Activated naive CD8-positive, alpha-beta T cell treated with anti-CD3 and anti-CD28 coated beads for 36 hours (primary cell): ENCODE data around the gene ECI2. TPM values are rescaled to one million over a fixed set of nuclear protein-coding genes. Genes with fewer than 3 reads are reported as not detected.
A peak's percentile ranks its signal among the peaks of the same experiment; 100 is the strongest.

Experiments
- DNase-seq: peaks from one replicate; pipeline ENCODE4 v3.0.0; 2021
- H3K27ac Mint-ChIP-seq: one replicate; pipeline ENCODE4 v1.8.0; 2022; ENCODE audit warnings: mild to moderate bottlenecking, moderate library complexity, mixed read lengths
- H3K27me3 Mint-ChIP-seq: one replicate; pipeline ENCODE4 v1.8.0; 2022; ENCODE audit warnings: mild to moderate bottlenecking, mixed read lengths
- H3K36me3 Mint-ChIP-seq: one replicate; pipeline ENCODE4 v1.8.0; 2021; ENCODE audit warnings: mild to moderate bottlenecking, mixed read lengths
- H3K4me1 Mint-ChIP-seq: one replicate; pipeline ENCODE4 v1.8.0; 2021; ENCODE audit warnings: mixed read lengths
- H3K4me3 Mint-ChIP-seq: one replicate; pipeline ENCODE4 v1.8.0; 2022; ENCODE audit warnings: mild to moderate bottlenecking, moderate library complexity, mixed read lengths
- H3K9me3 Mint-ChIP-seq: one replicate; pipeline ENCODE4 v1.8.0; 2022; ENCODE audit warnings: mixed read lengths
- total RNA-seq, 2 experiments: library from RNA; stranded (reverse); gene quantifications; one replicate each; pipeline ENCODE4 v1.2.3, GENCODE V29; 2021

The ECI2 gene, protein sequence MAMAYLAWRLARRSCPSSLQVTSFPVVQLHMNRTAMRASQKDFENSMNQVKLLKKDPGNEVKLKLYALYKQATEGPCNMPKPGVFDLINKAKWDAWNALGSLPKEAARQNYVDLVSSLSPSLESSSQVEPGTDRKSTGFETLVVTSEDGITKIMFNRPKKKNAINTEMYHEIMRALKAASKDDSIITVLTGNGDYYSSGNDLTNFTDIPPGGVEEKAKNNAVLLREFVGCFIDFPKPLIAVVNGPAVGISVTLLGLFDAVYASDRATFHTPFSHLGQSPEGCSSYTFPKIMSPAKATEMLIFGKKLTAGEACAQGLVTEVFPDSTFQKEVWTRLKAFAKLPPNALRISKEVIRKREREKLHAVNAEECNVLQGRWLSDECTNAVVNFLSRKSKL
- 10 to 100 TPM; 45.0 to 46.9 TPM for total RNA-seq

DNA sequence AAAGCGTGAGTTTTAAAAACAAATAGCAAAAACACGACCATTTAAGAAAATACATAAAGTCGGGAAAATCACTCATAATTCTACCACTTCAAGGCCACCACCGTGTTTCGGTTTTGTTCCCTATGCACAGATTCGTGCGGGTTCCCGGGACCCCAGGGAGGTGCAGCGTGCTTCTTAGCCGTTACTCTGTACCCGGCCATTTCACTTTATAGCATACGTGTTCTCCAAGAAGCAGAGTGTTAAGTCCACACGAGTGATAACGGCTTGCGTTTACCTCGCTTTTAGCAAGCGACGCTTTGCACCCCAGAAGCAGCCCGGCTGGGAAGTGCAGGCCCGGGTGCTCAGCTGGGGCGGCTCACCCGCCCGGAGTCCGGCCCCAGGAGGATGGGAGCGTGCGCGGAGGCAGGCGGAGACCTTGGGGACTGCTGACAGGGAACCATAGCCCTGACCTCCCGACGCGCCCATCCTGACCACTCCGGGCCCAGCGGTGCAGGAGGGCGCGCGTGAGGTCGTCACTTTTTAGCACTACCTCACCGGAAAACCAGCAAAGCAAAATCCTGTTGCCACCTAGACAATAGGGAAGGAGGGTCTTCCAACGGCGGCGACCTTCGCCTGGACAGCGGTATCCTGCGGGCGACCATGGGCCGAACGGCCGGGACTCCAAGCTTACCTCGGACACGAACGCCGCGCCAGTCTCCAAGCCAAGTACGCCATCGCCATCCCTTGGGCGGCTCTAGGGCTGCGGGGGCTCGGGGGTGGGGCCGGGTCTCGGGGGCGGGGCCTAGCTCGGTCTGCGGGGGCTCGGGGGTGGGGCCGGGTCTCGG, at the start of gene ECI2:
TSS of gene ECI2 (minus strand) at position 735 of the 824 bp plus-strand sequence. CDS start at position 720, 15 bp downstream.
- Mint-ChIP-seq H3K36me3 (peaks cover 28% of the 10 kb centered on the region), H3K4me3 (peak within 1 kb of the TSS; percentile 80), H3K27me3 (no peaks in the 10 kb centered on the region), H3K9me3 (peaks cover 10% of the 10 kb centered on the region), H3K27ac (peak within 1 kb of the TSS; percentile 88), H3K4me1 (peaks cover 30% of the 10 kb centered on the region)
- DNase-seq, result peak; percentile 62

DNA sequence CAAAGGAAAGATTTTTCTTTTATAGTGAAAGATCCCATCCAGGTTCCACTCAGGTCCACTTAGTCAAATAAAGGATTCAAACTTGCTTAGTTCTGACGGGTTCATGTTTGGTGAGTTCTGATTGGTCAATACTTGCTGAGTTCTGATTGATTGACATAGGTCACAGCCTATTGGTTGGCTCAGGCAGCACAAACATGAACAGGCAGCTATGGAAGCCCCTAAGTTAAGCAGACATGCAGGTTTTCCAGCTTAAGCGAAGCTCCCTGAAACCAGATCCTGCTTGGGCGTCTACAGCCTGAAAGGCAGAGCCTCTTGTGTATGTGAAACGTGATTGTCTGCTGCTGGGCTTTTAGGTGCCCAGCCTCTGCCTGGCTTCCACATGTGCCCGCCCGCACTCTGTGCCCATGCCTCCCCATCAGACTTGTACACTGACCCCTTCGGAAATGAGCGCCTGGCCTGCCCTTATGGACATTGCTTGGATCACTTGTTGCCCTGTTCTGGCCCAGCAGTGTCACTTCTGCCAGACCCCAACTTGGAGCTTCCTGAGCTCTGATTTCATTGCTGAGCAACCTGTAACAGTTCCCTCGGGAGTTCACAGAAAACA, 45.4 kb upstream of the ECI2 start:
- Mint-ChIP-seq H3K27me3 (peaks cover 24% of the 10 kb centered on the region), H3K4me1 (peaks cover 5% of the 10 kb centered on the region), H3K9me3 (no peaks in the 10 kb centered on the region), H3K27ac (no peak overlapping the region), H3K4me3 (no peak overlapping the region), H3K36me3 (no peaks in the 10 kb centered on the region)
- DNase-seq, result no peak

GRCh38 chr6:4179960-4180651, 44.7 kb upstream of the ECI2 start:
- no peak for DNase-seq
- H3K4me1 Mint-ChIP-seq, result peaks cover under 1% of the 10 kb centered on the region
- H3K27me3 Mint-ChIP-seq, result peaks cover 20% of the 10 kb centered on the region
- H3K36me3 Mint-ChIP-seq, result no peaks in the 10 kb centered on the region
- no peak overlapping the region for H3K27ac Mint-ChIP-seq
- no peak overlapping the region for H3K4me3 Mint-ChIP-seq
- no peaks in the 10 kb centered on the region for H3K9me3 Mint-ChIP-seq

DNA sequence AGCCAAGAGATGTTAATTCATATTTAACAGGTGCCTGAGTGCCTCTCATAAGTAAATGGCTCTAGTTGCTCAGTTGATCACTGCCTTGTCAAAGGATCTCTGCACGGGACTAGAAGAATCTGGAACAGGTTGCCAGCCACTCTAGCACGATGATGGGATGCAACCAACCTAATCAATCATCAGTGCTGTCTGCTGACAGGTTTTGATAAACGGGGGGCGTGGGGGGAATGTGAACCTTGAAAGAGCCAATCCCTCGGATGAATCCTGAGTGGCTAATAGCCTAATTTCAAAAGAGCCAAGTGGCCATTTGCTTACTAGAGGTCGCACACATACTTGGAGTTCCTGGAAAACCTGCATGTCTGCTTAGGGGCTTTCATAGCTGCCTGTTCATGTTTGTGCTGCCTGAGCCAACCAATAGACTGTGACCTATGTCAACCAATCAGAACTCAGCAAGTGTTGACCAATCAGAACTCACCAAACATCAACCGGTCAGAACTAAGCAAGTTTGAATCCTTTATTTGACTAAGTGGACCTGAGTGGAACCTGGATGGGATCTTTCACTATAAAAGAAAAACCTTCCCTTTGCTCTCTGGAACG, 43.5 kb upstream of the ECI2 start:
- no peak for DNase-seq
- no peaks in the 10 kb centered on the region for H3K9me3 Mint-ChIP-seq
- peaks cover 12% of the 10 kb centered on the region for H3K27me3 Mint-ChIP-seq
- no peak overlapping the region for H3K27ac Mint-ChIP-seq
- H3K4me1 Mint-ChIP-seq, result no peaks in the 10 kb centered on the region
- no peak overlapping the region for H3K4me3 Mint-ChIP-seq
- no peaks in the 10 kb centered on the region for H3K36me3 Mint-ChIP-seq

- Mint-ChIP-seq H3K36me3 (no peaks in the 10 kb centered on the region), H3K27ac (no peak overlapping the region), H3K9me3 (no peaks in the 10 kb centered on the region), H3K27me3 (peaks cover 7% of the 10 kb centered on the region), H3K4me3 (no peak overlapping the region), H3K4me1 (no peaks in the 10 kb centered on the region)
- no peak for DNase-seq
Observed at GRCh38 chr6:4176907-4177306, 41.5 kb upstream of the ECI2 start.

DNA sequence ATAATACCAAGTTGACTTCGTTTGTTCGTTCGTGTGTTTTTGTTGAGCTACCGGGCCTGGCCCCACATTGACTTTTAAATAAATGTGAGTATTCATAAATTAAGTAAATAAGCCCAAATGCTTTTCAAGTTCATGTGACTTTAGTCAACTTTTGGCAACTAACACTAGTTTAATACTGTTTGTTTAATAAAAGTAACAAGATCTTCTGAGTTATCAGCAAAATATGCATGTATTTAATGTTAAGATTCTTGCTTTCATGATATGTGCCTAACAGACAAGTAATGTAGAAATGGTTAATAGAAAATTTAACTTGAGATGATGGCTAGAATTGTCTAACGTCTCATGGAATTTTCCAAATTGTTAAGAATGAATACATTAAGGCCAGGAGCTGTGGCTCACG, 38.7 kb upstream of the ECI2 start:
- Mint-ChIP-seq H3K9me3 (no peaks in the 10 kb centered on the region), H3K27ac (no peak overlapping the region), H3K27me3 (peaks cover 5% of the 10 kb centered on the region), H3K36me3 (no peaks in the 10 kb centered on the region), H3K4me1 (no peaks in the 10 kb centered on the region), H3K4me3 (no peak overlapping the region)
- no peak for DNase-seq

- no peaks in the 10 kb centered on the region for H3K4me1 Mint-ChIP-seq
- no peak overlapping the region for H3K27ac Mint-ChIP-seq
- no peaks in the 10 kb centered on the region for H3K9me3 Mint-ChIP-seq
- H3K27me3 Mint-ChIP-seq, result peaks cover 8% of the 10 kb centered on the region
- no peak overlapping the region for H3K4me3 Mint-ChIP-seq
- DNase-seq, result no peak
- H3K36me3 Mint-ChIP-seq, result no peaks in the 10 kb centered on the region
Observed at GRCh38 chr6:4172368-4172767, 37.0 kb upstream of the ECI2 start.

DNA sequence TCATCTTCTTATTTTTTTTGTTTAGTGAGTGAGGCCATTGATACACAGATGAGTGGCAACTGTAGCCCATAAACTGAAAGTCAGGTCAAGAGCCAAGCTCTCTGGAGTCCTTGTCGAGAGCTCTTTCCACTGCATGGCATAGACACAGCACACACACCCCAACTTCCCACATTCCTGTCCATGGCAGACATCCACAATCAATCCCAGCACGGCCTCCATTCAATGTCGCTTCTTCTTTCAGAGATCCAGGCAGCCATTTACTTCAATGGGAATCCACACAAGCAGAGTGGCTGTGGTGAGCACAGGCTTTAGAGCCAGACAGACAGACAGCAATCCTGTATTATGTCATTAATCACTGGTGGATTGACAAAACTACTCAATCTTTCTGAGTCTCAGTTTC, 34.9 kb upstream of the ECI2 start:
- H3K27me3 Mint-ChIP-seq, result peaks cover 8% of the 10 kb centered on the region
- no peaks in the 10 kb centered on the region for H3K36me3 Mint-ChIP-seq
- H3K4me3 Mint-ChIP-seq, result no peak overlapping the region
- DNase-seq, result no peak
- no peaks in the 10 kb centered on the region for H3K4me1 Mint-ChIP-seq
- no peaks in the 10 kb centered on the region for H3K9me3 Mint-ChIP-seq
- no peak overlapping the region for H3K27ac Mint-ChIP-seq

- DNase-seq, result no peak
- Mint-ChIP-seq H3K27me3 (peaks cover 8% of the 10 kb centered on the region), H3K36me3 (no peaks in the 10 kb centered on the region), H3K27ac (no peak overlapping the region), H3K4me1 (no peaks in the 10 kb centered on the region), H3K9me3 (no peaks in the 10 kb centered on the region), H3K4me3 (no peak overlapping the region)
Observed at GRCh38 chr6:4169028-4169789, 33.8 kb upstream of the ECI2 start.

GRCh38 chr6:4167833-4168232, 32.5 kb upstream of the ECI2 start:
- no peak overlapping the region for H3K4me3 Mint-ChIP-seq
- H3K27ac Mint-ChIP-seq, result no peak overlapping the region
- H3K36me3 Mint-ChIP-seq, result no peaks in the 10 kb centered on the region
- no peaks in the 10 kb centered on the region for H3K4me1 Mint-ChIP-seq
- H3K27me3 Mint-ChIP-seq, result peaks cover 8% of the 10 kb centered on the region
- no peaks in the 10 kb centered on the region for H3K9me3 Mint-ChIP-seq
- no peak for DNase-seq

GRCh38 chr6:4167123-4167522, 31.7 kb upstream of the ECI2 start:
- H3K27me3 Mint-ChIP-seq, result peaks cover 8% of the 10 kb centered on the region
- H3K36me3 Mint-ChIP-seq, result no peaks in the 10 kb centered on the region
- H3K4me3 Mint-ChIP-seq, result no peak overlapping the region
- DNase-seq, result no peak
- no peak overlapping the region for H3K27ac Mint-ChIP-seq
- no peaks in the 10 kb centered on the region for H3K4me1 Mint-ChIP-seq
- H3K9me3 Mint-ChIP-seq, result no peaks in the 10 kb centered on the region

DNA sequence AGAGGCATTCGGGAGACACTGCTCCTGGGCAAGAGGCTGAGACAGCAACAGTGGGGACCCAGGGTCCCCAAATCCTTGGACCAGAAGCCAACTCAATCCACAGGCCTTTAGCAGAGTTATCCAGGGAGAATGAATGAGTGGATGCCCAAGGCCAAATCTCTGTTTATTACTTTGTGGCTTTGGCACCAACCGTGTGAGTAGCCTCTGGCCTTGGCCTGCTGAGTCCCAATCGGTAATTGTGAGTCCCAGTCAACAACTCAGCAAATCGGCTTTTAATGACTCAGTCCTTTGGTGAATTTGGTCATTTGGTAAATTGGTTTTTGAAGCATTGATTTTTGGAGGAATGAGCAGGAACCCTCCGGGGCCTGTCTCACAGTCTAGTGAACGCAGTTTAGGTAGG, 29.1 kb upstream of the ECI2 start:
- Mint-ChIP-seq H3K4me1 (no peaks in the 10 kb centered on the region), H3K9me3 (no peaks in the 10 kb centered on the region), H3K27ac (no peak overlapping the region), H3K27me3 (peaks cover 3% of the 10 kb centered on the region), H3K36me3 (no peaks in the 10 kb centered on the region), H3K4me3 (no peak overlapping the region)
- DNase-seq, result no peak

DNA sequence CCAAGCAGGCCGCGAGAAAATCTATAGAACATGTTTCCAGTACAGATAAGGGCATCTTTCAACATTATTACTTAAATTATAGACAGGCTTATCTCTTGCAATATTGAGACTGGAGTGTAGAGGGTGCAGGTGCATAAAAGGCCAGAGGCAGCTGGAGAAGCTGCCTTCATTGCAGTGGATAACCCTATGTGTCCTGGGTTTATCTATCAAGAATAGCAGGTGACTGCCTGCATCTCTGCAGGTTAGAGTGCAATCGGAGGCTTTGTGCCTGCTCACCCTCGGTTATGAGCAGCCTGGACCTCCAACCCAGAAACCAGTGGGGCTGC, 28.7 kb upstream of the ECI2 start:
- no peaks in the 10 kb centered on the region for H3K36me3 Mint-ChIP-seq

More for the DNA sequence above, 28.7 kb upstream of the ECI2 start:
- Mint-ChIP-seq H3K9me3 (no peaks in the 10 kb centered on the region), H3K27ac (no peak overlapping the region), H3K4me3 (no peak overlapping the region), H3K27me3 (peaks cover 3% of the 10 kb centered on the region), H3K4me1 (no peaks in the 10 kb centered on the region)
- DNase-seq, result no peak
